Stimulated activated CD8-positive, alpha-beta memory T cell treated with anti-CD3 and anti-CD28 coated beads, Interleukin-2, amount 100 ng/mL, for 48 hours (primary cell): ENCODE data around the gene CISTR.
"Not testable (repeated sequence)": the region's sequence is repeated elsewhere in the genome, so short reads cannot be mapped to it uniquely, and the experiment has no call there.

Experiments used
- DNase-seq, 2 donors: peaks; one replicate each; pipeline ENCODE4 v3.0.0-alpha.2; 2020; ENCODE audit warnings: low read depth in 2 of 2

CISTR gene

GRCh38 chr12:53764615-53765014, 12.8 kb upstream of the CISTR start:
- no peak for DNase-seq

GRCh38 chr12:53762793-53763192, 11.0 kb upstream of the CISTR start:
- DNase-seq, result not testable (repeated sequence)

GRCh38 chr12:53761306-53761705, 9.5 kb upstream of the CISTR start:
- no peak for DNase-seq

GRCh38 chr12:53759261-53759660, 7.5 kb upstream of the CISTR start:
- no peak for DNase-seq

- no peak for DNase-seq
Measured at GRCh38 chr12:53758730-53759103, 6.9 kb upstream of the CISTR start.

GRCh38 chr12:53758081-53758729, 6.4 kb upstream of the CISTR start:
- DNase-seq, result no peak

- DNase-seq, result peak; percentile 77 to 85
Measured at GRCh38 chr12:53757101-53757770, 5.5 kb upstream of the CISTR start.

- DNase-seq, result no peak
Measured at GRCh38 chr12:53756300-53757100, 4.7 kb upstream of the CISTR start.

- no peak for DNase-seq
Measured at GRCh38 chr12:53755893-53756292, 4.1 kb upstream of the CISTR start.

- no peak for DNase-seq
Measured at GRCh38 chr12:53755451-53755891, 3.7 kb upstream of the CISTR start.

- no peak for DNase-seq
Measured at GRCh38 chr12:53754633-53755264, 3.0 kb upstream of the CISTR start.

- no peak for DNase-seq
Measured at GRCh38 chr12:53754188-53754585, 2.4 kb upstream of the CISTR start.

GRCh38 chr12:53752621-53753020, 842 bp upstream of the CISTR start:
- DNase-seq, result no peak

- no peak for DNase-seq
Measured at GRCh38 chr12:53752192-53752601, 418 bp upstream of the CISTR start.

GRCh38 chr12:53750812-53751335, 905 bp downstream of the CISTR start:
- no peak for DNase-seq

GRCh38 chr12:53749986-53750811, 1.6 kb downstream of the CISTR start:
- DNase-seq, result no peak

- DNase-seq, result no peak
Measured at GRCh38 chr12:53748072-53748840, 3.5 kb downstream of the CISTR start.

- DNase-seq, result no peak
Measured at GRCh38 chr12:53747095-53747494, 4.7 kb downstream of the CISTR start.

- peak; percentile 74 to 79 for DNase-seq
Measured at GRCh38 chr12:53746592-53747092, 5.1 kb downstream of the CISTR start.

- no peak for DNase-seq
Measured at GRCh38 chr12:53744751-53745150, 7.0 kb downstream of the CISTR start.
